Right atrium auricular region (tissue), 2 donors: ENCODE data around the gene ABCC2. TPM values are rescaled to one million over a fixed set of nuclear protein-coding genes. Genes with fewer than 3 reads are reported as not detected.

Experiments used
- DNase-seq: peaks from one replicate; pipeline ENCODE4 v3.0.0-alpha.2; 2019; ENCODE audit warnings: low spot score
- H3K27ac ChIP-seq, 2 donors: fragments of 200-600 bp; sonication (generic); 1 replicate in 1 of 2; 2 replicates in 1 of 2; pipeline ENCODE4 v1.5.1; 2016 to 2019
- H3K27me3 ChIP-seq, 2 donors: fragments of 200-600 bp; sonication (generic); one replicate each; pipeline versions ENCODE4 v1.5.1 to v1.6.0; 2017 to 2019
- H3K36me3 ChIP-seq: fragments of 200-600 bp; sonication (generic); one replicate; pipeline ENCODE4 v1.5.1; 2016
- H3K4me1 ChIP-seq, 2 donors: fragments of 200-600 bp; sonication (generic); one replicate each; pipeline versions ENCODE4 v1.5.1 to v1.6.0; 2017 to 2019
- H3K4me3 ChIP-seq, 2 donors: fragments of 200-600 bp; sonication (generic); 1 replicate in 1 of 2; 2 replicates in 1 of 2; pipeline ENCODE4 v1.5.1; 2017 to 2019; ENCODE audit warnings: mild to moderate bottlenecking in 1 of 2, moderate library complexity in 1 of 2
- H3K9me3 ChIP-seq, 2 donors: fragments of 200-600 bp; sonication (generic); one replicate each; pipeline ENCODE4 v1.5.1; 2019
- CTCF ChIP-seq, 2 donors: fragments of 200-600 bp; sonication (generic); IDR thresholded peaks; one replicate each; pipeline ENCODE4 v1.5.1; 2019; ENCODE audit warnings: antibody characterized with exemption in 2 of 2
- total RNA-seq, 2 donors: library from RNA; depleted of rRNA; stranded (reverse); fragments of >200 nt; gene quantifications; one replicate each; pipeline ENCODE4 v1.1.0, GENCODE V29; 2016

The ABCC2 gene
- total RNA-seq, 2 donors from 2014 or later, result 0.15 to 0.28 TPM

DNA sequence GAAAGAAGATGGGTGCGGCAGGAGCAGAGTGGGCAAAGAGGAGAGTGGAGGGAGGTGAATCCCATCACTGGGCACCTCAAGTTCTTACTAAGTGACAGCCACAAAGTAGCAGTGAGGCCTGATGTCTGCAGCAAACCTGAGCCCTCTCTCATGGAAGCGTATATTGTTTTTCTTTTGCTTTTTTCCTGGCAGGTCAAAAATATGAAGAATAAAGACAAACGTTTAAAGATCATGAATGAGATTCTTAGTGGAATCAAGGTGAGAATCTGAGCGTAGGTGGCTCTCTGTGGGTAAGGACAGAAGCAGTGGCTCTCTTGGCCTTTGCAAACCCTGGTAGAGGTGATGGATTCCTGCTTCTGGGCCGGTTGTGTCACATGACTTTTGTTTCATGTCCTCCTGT is 22.8 kb downstream of the ABCC2 start:
- no peak for TF ChIP-seq CTCF (IDR thresholded peaks at IDR 0.05)
- Histone ChIP-seq H3K27me3 (no peaks in the 10 kb centered on the region), H3K9me3 (no peaks in the 10 kb centered on the region), H3K4me1 (no peaks in the 10 kb centered on the region), H3K4me3 (no peak overlapping the region), H3K27ac (no peak overlapping the region), H3K36me3 (no peaks in the 10 kb centered on the region)
- DNase-seq, result no peak

- Histone ChIP-seq H3K27me3 (no peaks in the 10 kb centered on the region), H3K4me1 (no peaks in the 10 kb centered on the region), H3K9me3 (no peaks in the 10 kb centered on the region), H3K36me3 (no peaks in the 10 kb centered on the region), H3K27ac (no peak overlapping the region), H3K4me3 (no peak overlapping the region)
- TF ChIP-seq CTCF (IDR thresholded peaks at IDR 0.05), result no peak
- DNase-seq, result no peak
These were observed 23.7 kb downstream of the ABCC2 start for GRCh38 chr10:99806091-99806490.

GRCh38 chr10:99807786-99808185 is 25.3 kb downstream of the ABCC2 start:
- no peak overlapping the region for H3K27ac ChIP-seq
- no peaks in the 10 kb centered on the region for H3K9me3 ChIP-seq
- DNase-seq, result no peak
- no peak overlapping the region for H3K4me3 ChIP-seq
- H3K4me1 ChIP-seq, result no peaks in the 10 kb centered on the region
- no peak for TF ChIP-seq CTCF (IDR thresholded peaks at IDR 0.05)
- no peaks in the 10 kb centered on the region for H3K36me3 ChIP-seq
- no peaks in the 10 kb centered on the region for H3K27me3 ChIP-seq

- no peaks in the 10 kb centered on the region for H3K4me1 ChIP-seq
- H3K9me3 ChIP-seq, result no peaks in the 10 kb centered on the region
- DNase-seq, result no peak
- no peak for TF ChIP-seq CTCF (IDR thresholded peaks at IDR 0.05)
- H3K36me3 ChIP-seq, result no peaks in the 10 kb centered on the region
- no peaks in the 10 kb centered on the region for H3K27me3 ChIP-seq
- H3K27ac ChIP-seq, result no peak overlapping the region
- no peak overlapping the region for H3K4me3 ChIP-seq
These were observed 25.8 kb downstream of the ABCC2 start for GRCh38 chr10:99808270-99808669.

- no peak for DNase-seq
- Histone ChIP-seq H3K36me3 (no peaks in the 10 kb centered on the region), H3K27ac (no peak overlapping the region), H3K9me3 (no peaks in the 10 kb centered on the region), H3K27me3 (no peaks in the 10 kb centered on the region), H3K4me1 (no peaks in the 10 kb centered on the region), H3K4me3 (no peak overlapping the region)
- TF ChIP-seq CTCF (IDR thresholded peaks at IDR 0.05), result no peak
These were observed 27.0 kb downstream of the ABCC2 start for GRCh38 chr10:99809481-99809880.

- Histone ChIP-seq H3K27me3 (no peaks in the 10 kb centered on the region), H3K9me3 (no peaks in the 10 kb centered on the region), H3K27ac (no peak overlapping the region), H3K4me1 (no peaks in the 10 kb centered on the region), H3K36me3 (no peaks in the 10 kb centered on the region), H3K4me3 (no peak overlapping the region)
- TF ChIP-seq CTCF (IDR thresholded peaks at IDR 0.05), result no peak
- DNase-seq, result no peak
These were observed 27.6 kb downstream of the ABCC2 start for GRCh38 chr10:99809931-99810615.
